Keratinocyte (primary cell): ENCODE measurements around the gene SLC23A1. TPM values are rescaled to one million over a fixed set of nuclear protein-coding genes. Genes with fewer than 3 reads are reported as not detected.

ENCODE experiments used
- DNase-seq: peaks from one replicate; pipeline ENCODE4 v3.0.0-alpha.2; 2011; ENCODE audit warnings: low read depth, missing footprints, low spot score
- FAIRE-seq: peaks from 2 replicates; lab custom pipeline; 2011; peaks lifted over from hg19 to GRCh38; lab: Jason Lieb, UNC
- H2AFZ ChIP-seq: 2 replicates; pipeline ENCODE4 v1.6.0; 2012; ENCODE audit warnings: low read length, control low read depth, inconsistent platforms; ENCODE audit not compliant: control insufficient read depth
- H3K27ac ChIP-seq: 2 replicates; pipeline ENCODE4 v1.5.1; 2011; ENCODE audit warnings: low read length; ENCODE audit not compliant: control insufficient read depth, insufficient read depth
- H3K27me3 ChIP-seq: 3 replicates; pipeline ENCODE4 v1.6.0; 2011; ENCODE audit warnings: low read length; ENCODE audit not compliant: control insufficient read depth, insufficient read depth; ENCODE audit errors: extremely low read depth
- H3K36me3 ChIP-seq, 2 experiments: 2 replicates in 1 of 2; 3 replicates in 1 of 2; pipeline ENCODE4 v1.5.1; 2011; ENCODE audit warnings: low read length in 2 of 2, mild to moderate bottlenecking in 1 of 2; ENCODE audit not compliant: control insufficient read depth in 2 of 2, insufficient read depth in 2 of 2; ENCODE audit errors: extremely low read depth in 1 of 2
- H3K4me1 ChIP-seq: 3 replicates; pipeline ENCODE4 v1.5.1; 2011; ENCODE audit warnings: low read length; ENCODE audit not compliant: control insufficient read depth, insufficient read depth; ENCODE audit errors: extremely low read depth
- H3K4me2 ChIP-seq: 3 replicates; pipeline ENCODE4 v1.6.0; 2011; ENCODE audit warnings: low read depth, low read length; ENCODE audit not compliant: control insufficient read depth, insufficient read depth; ENCODE audit errors: extremely low read depth
- H3K4me3 ChIP-seq, 3 experiments: fragments of 200-600 bp in 1 of 3; sonication (generic) in 1 of 3; 2 replicates in 2 of 3; 3 replicates in 1 of 3; pipeline ENCODE4 v1.5.1; 2011 to 2016; ENCODE audit warnings: low read length in 3 of 3, mild to moderate bottlenecking in 3 of 3, control low read depth in 2 of 3, inconsistent platforms in 1 of 3, low read depth in 1 of 3, mixed read lengths in 1 of 3, mixed run types in 1 of 3, moderate library complexity in 1 of 3; ENCODE audit not compliant: control insufficient read depth in 2 of 3, insufficient read depth in 2 of 3; ENCODE audit errors: extremely low read depth in 1 of 3
- H3K79me2 ChIP-seq: 2 replicates; pipeline ENCODE4 v1.6.0; 2012; ENCODE audit warnings: low read length; ENCODE audit not compliant: control insufficient read depth, insufficient read depth
- H3K9ac ChIP-seq: 3 replicates; pipeline ENCODE4 v1.6.0; 2011; ENCODE audit warnings: low read length; ENCODE audit not compliant: control insufficient read depth, insufficient read depth; ENCODE audit errors: extremely low read depth
- H3K9me1 ChIP-seq: 3 replicates; pipeline ENCODE4 v1.6.0; 2011; ENCODE audit warnings: low read length; ENCODE audit not compliant: control insufficient read depth, insufficient read depth; ENCODE audit errors: extremely low read depth
- H3K9me3 ChIP-seq: 2 replicates; pipeline ENCODE4 v1.5.1; 2012; ENCODE audit warnings: low read depth, low read length; ENCODE audit not compliant: control insufficient read depth
- H4K20me1 ChIP-seq: 3 replicates; pipeline ENCODE4 v1.6.0; 2011; ENCODE audit warnings: low read length; ENCODE audit not compliant: control insufficient read depth, insufficient read depth; ENCODE audit errors: extremely low read depth
- EZH2 ChIP-seq: IDR thresholded peaks from one replicate; pipeline ENCODE4 v1.6.1; 2012; ENCODE audit warnings: inconsistent platforms, mild to moderate bottlenecking, low read length, moderate library complexity
- dilution Hi-C: fragments of 300-500 bp; cut with MboI; formaldehyde crosslinking; loops from one replicate; pipeline ENCODE4 v1.7.0; 2020; ENCODE audit warnings: low sequenced_read_pairs; ENCODE audit not compliant: extremely low pct_ligation_motif_present
- polyA plus RNA-seq, 5 experiments: library from polyadenylated mRNA; depleted of rRNA in 3 of 5; stranded (reverse) in 3 of 5; stranded (forward) in 1 of 5; unstranded in 1 of 5; fragments of >200 nt; gene quantifications; 1 replicate in 1 of 5; 2 replicates in 3 of 5; 3 replicates in 1 of 5; pipeline versions ENCODE4 v1.2.1 to v1.2.3, GENCODE V29; 2011 to 2012; ENCODE audit warnings: missing spikeins in 2 of 5, low read depth in 1 of 5, low replicate concordance in 1 of 5
- TF ChIP-seq, protein P1 (sequence below), 3 experiments: IDR thresholded peaks in 1 of 3; conservative IDR thresholded peaks in 1 of 3; optimal IDR thresholded peaks in 1 of 3; 2 replicates in 2 of 3; 3 replicates in 1 of 3; pipeline versions ENCODE3 to v1.5.1; 2011; ENCODE audit warnings: low read length in 3 of 3, mild to moderate bottlenecking in 3 of 3, moderate library complexity in 2 of 3, control low read depth in 1 of 3, inconsistent platforms in 1 of 3; ENCODE audit not compliant: insufficient read depth in 2 of 3; ENCODE audit errors: extremely low read depth in 1 of 3

The SLC23A1 gene
- polyA plus RNA-seq, 1 donor (not counting 4 experiments of a cell fraction or from before 2014, with no cell fraction given), result not detected

DNA sequence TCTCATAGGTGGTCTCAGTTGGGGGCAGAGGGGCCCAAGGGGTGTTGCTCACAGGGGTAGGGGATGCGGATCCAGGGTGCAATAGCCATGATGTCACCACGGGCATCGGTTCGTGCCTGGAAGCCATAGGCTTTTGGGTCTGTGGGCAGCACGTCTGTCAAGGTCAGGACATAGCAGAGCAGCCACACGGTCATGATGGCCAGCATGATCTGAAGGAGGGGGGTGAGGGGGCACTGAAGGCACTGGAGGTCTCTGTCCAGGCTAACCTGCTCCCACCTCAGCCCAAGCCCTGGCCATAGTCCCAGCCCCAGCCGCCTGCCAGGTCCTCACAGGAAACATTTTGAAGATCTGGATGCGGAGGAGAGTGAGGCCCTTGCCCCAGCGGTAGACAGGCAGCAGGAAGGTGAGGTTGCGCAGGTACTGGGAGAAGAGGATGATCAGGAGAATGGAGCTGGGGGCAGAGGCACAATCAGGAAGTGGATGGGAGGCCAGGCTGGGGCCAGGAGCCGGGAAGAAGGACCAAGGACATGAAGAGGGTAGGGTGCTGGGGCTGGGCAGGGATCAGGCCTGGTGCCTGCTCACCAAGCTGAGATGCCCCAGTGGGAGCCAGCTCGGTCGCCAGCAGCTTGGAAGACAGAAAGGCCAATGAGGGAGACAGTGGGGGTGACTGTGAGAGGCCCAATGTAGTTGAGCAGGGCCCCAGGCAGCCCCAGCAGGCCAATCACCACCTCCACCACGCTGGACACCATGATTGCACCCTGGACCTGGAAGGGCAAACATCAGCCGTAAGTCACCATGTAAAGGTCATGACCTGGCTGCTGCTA is 3.3 kb downstream of the SLC23A1 start:
- no peaks in the 10 kb centered on the region for H3K9me3 ChIP-seq
- H3K4me1 ChIP-seq, result peaks cover 15% of the 10 kb centered on the region
- no peak overlapping the region for H3K4me3 ChIP-seq
- H3K9me1 ChIP-seq, result no peaks in the 10 kb centered on the region
- no peak overlapping the region for H2AFZ ChIP-seq
- DNase-seq, result no peak
- H3K79me2 ChIP-seq, result no peaks in the 10 kb centered on the region
- H3K4me2 ChIP-seq, result no peak overlapping the region
- TF ChIP-seq, protein P1, sequence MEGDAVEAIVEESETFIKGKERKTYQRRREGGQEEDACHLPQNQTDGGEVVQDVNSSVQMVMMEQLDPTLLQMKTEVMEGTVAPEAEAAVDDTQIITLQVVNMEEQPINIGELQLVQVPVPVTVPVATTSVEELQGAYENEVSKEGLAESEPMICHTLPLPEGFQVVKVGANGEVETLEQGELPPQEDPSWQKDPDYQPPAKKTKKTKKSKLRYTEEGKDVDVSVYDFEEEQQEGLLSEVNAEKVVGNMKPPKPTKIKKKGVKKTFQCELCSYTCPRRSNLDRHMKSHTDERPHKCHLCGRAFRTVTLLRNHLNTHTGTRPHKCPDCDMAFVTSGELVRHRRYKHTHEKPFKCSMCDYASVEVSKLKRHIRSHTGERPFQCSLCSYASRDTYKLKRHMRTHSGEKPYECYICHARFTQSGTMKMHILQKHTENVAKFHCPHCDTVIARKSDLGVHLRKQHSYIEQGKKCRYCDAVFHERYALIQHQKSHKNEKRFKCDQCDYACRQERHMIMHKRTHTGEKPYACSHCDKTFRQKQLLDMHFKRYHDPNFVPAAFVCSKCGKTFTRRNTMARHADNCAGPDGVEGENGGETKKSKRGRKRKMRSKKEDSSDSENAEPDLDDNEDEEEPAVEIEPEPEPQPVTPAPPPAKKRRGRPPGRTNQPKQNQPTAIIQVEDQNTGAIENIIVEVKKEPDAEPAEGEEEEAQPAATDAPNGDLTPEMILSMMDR (optimal IDR thresholded peaks at IDR 0.05 in 1 of 3, IDR thresholded peaks at IDR 0.05 in 1 of 3, conservative IDR thresholded peaks at IDR 0.05 in 1 of 3; ENCODE audit: extremely low read depth in 1 of 3, insufficient read depth in 2 of 3, low read length in 3 of 3), result no peak
- no peak for TF ChIP-seq EZH2
- H3K27ac ChIP-seq, result no peak overlapping the region
- dilution Hi-C loops, result no loop called here
- FAIRE-seq, result no peak
- H3K9ac ChIP-seq, result no peak overlapping the region
- H3K36me3 ChIP-seq, result no peaks in the 10 kb centered on the region
- no peaks in the 10 kb centered on the region for H4K20me1 ChIP-seq
- no peaks in the 10 kb centered on the region for H3K27me3 ChIP-seq

GRCh38 chr5:139378941-139379361 is 4.1 kb downstream of the SLC23A1 start:
- DNase-seq, result no peak
- no peaks in the 10 kb centered on the region for H3K9me1 ChIP-seq
- H3K9ac ChIP-seq, result no peak overlapping the region
- H3K4me3 ChIP-seq, result no peak overlapping the region
- FAIRE-seq, result peak; percentile 36
- H3K36me3 ChIP-seq, result no peaks in the 10 kb centered on the region
- dilution Hi-C loops, result no loop called here
- H3K4me1 ChIP-seq, result peaks cover 10% of the 10 kb centered on the region
- H4K20me1 ChIP-seq, result no peaks in the 10 kb centered on the region
- H3K79me2 ChIP-seq, result no peaks in the 10 kb centered on the region
- no peak overlapping the region for H3K4me2 ChIP-seq
- H3K9me3 ChIP-seq, result no peaks in the 10 kb centered on the region
- peak overlapping the region; percentile 1 for H2AFZ ChIP-seq
- H3K27ac ChIP-seq, result no peak overlapping the region
- TF ChIP-seq EZH2, result no peak
- TF ChIP-seq, protein P1 (optimal IDR thresholded peaks at IDR 0.05 in 1 of 3, IDR thresholded peaks at IDR 0.05 in 1 of 3, conservative IDR thresholded peaks at IDR 0.05 in 1 of 3; ENCODE audit: extremely low read depth in 1 of 3, insufficient read depth in 2 of 3, low read length in 3 of 3), result no peak
- no peaks in the 10 kb centered on the region for H3K27me3 ChIP-seq
